NT2/D1 (cell line): ENCODE results near the gene SLC5A10.

Experiments
- DNase-seq: peaks from one replicate; pipeline ENCODE4 v3.0.0-alpha.2; 2011; ENCODE audit warnings: low read depth, low spot score
- H3K27me3 ChIP-seq: 2 replicates; pipeline ENCODE4 v1.6.0; 2011; ENCODE audit warnings: mild to moderate bottlenecking; ENCODE audit not compliant: insufficient read length, insufficient read depth
- H3K36me3 ChIP-seq: 2 replicates; pipeline ENCODE4 v1.6.1; 2011; ENCODE audit warnings: mild to moderate bottlenecking, low read length, mixed read lengths; ENCODE audit not compliant: insufficient read depth, insufficient read length
- H3K4me1 ChIP-seq: 2 replicates; pipeline ENCODE4 v1.5.1; 2011; ENCODE audit not compliant: insufficient read depth, insufficient read length
- H3K4me3 ChIP-seq: 2 replicates; pipeline ENCODE4 v1.5.1; 2011; ENCODE audit warnings: low read depth; ENCODE audit not compliant: insufficient read length
- H3K9ac ChIP-seq: 2 replicates; pipeline ENCODE4 v1.6.0; 2011; ENCODE audit warnings: low read depth; ENCODE audit not compliant: insufficient read length
- H3K9me3 ChIP-seq: 2 replicates; pipeline ENCODE4 v1.5.1; 2011; ENCODE audit warnings: mild to moderate bottlenecking, low read length; ENCODE audit not compliant: insufficient read depth
- SUZ12 ChIP-seq: IDR thresholded peaks from 2 replicates; pipeline ENCODE4 v1.6.1; 2011; ENCODE audit not compliant: insufficient read length, insufficient read depth; ENCODE audit errors: extremely low read depth
- YY1 ChIP-seq: IDR thresholded peaks from 2 replicates; pipeline ENCODE4 v1.6.1; 2011; ENCODE audit not compliant: insufficient read length, insufficient read depth
- ZNF274 ChIP-seq: IDR thresholded peaks from 2 replicates; pipeline ENCODE4 v1.6.1; 2011; ENCODE audit warnings: mild to moderate bottlenecking, low read depth, low read length

The SLC5A10 gene

DNA sequence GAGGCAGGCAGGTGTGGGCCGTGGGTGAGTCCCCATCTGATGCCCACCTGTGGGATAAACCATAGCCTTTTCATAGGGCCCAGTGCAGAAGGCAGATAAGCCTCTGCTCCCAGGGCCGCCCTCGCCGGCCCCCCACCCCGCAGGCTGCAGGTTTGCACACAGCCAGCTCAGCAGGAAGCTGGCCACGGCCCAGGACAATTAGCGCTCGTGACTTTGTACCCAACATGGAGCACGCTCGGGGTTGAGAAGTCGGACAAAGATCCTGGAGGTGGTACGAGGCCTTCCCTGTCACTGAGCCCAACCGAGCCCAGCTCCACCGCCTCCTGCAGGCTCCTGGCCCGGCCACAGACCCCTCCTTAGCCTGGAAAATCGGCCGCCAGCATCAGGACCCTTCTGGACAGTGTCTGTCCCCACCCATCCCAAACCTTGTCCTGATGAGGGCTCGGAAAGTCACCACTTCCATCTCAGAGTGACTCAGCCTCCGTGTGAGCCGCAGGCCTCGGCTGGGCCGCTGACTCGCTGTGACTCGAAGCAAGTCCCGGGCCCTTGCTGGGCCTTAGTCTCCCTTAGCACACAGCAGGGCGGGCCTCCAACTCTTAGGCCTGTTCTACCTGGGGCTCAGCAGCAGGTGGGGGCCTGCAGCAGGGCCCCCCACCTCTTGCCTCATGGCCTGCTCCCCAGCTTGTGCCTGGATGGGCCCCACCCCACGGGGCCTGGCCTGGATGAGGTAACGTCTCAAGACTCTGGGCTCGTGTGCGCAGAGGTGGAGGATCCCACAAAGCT lies 29.9 kb downstream of the SLC5A10 start:
- peak overlapping the region; percentile 12 for H3K9ac ChIP-seq
- H3K4me1 ChIP-seq, result peaks cover 21% of the 10 kb centered on the region
- no peaks in the 10 kb centered on the region for H3K27me3 ChIP-seq
- no peaks in the 10 kb centered on the region for H3K9me3 ChIP-seq
- DNase-seq, result no peak
- H3K4me3 ChIP-seq, result no peak overlapping the region
- TF ChIP-seq SUZ12, result no peak
- TF ChIP-seq ZNF274, result no peak
- no peak for TF ChIP-seq YY1
- H3K36me3 ChIP-seq, result peaks cover 67% of the 10 kb centered on the region

DNA sequence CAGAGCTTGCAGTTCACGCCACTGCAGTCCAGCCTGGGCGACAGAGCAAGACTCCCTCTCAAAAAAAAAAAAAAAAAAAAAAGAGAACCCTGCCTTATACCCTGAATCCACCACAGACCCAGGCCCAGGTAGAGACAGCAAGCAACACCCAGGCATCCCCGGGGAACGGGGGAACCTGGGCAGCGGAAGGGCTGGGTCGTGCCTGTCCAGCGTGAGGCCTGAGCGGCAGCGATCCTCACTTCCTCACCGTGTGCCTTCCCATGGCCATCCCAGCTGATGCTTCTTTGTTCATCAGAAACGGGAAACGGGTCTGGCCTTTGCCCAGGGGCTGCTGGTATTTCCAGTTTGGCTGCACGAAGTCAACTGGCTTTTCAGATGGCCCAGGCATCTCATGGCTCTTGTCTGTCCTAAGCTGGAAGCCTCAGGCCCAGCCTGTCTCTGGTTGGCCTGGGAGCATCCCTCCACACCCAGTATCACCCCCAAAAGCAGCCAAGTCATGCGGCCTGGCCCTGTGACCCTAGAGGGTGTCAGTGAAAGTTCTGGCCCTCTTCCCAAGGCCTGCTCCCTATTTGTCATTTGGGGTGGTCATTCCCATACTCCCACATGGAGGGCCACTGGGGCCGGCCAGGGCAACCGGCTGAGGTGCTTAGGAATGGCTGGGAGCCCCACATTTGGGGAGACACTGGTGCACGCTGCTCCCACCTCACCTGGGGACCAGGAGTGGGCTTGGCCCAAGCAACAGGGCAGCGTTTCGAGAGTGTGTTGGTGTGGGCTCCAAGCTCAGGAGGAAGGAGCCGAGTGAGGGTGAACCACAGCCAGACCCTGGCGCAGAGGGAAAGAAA lies 32.5 kb downstream of the SLC5A10 start:
- H3K9ac ChIP-seq, result peak overlapping the region; percentile 10
- peaks cover 63% of the 10 kb centered on the region for H3K36me3 ChIP-seq
- H3K27me3 ChIP-seq, result no peaks in the 10 kb centered on the region
- TF ChIP-seq ZNF274, result no peak
- no peak for TF ChIP-seq SUZ12
- no peak for TF ChIP-seq YY1
- peaks cover 21% of the 10 kb centered on the region for H3K4me1 ChIP-seq
- no peak for DNase-seq
- H3K9me3 ChIP-seq, result no peaks in the 10 kb centered on the region
- no peak overlapping the region for H3K4me3 ChIP-seq

DNA sequence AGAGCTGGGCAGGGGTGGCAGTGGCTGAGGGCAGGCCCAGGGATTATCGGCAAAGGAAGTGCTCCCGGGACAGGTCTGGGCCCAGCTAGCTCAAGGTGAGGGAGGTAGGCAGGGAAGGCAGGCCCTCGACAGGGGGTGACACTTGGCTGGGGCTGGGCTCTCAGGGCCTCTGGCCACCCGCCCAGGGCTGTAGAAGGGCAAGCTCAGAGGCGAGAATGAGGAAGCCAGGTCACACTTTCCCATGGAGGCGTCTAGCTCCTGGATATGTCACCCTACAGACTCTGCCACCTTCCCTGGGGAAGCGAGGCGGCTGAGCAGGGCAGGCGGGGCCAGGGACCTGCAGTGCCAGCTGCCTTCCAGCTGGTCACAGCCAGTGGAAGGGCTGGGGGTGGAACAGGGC lies 33.5 kb downstream of the SLC5A10 start:
- Histone ChIP-seq H3K4me1 (peaks cover 18% of the 10 kb centered on the region), H3K36me3 (peaks cover 60% of the 10 kb centered on the region), H3K9me3 (no peaks in the 10 kb centered on the region), H3K4me3 (no peak overlapping the region), H3K27me3 (no peaks in the 10 kb centered on the region), H3K9ac (no peak overlapping the region)
- DNase-seq, result no peak
- TF ChIP-seq ZNF274, result no peak
- TF ChIP-seq YY1, result no peak
- no peak for TF ChIP-seq SUZ12

DNA sequence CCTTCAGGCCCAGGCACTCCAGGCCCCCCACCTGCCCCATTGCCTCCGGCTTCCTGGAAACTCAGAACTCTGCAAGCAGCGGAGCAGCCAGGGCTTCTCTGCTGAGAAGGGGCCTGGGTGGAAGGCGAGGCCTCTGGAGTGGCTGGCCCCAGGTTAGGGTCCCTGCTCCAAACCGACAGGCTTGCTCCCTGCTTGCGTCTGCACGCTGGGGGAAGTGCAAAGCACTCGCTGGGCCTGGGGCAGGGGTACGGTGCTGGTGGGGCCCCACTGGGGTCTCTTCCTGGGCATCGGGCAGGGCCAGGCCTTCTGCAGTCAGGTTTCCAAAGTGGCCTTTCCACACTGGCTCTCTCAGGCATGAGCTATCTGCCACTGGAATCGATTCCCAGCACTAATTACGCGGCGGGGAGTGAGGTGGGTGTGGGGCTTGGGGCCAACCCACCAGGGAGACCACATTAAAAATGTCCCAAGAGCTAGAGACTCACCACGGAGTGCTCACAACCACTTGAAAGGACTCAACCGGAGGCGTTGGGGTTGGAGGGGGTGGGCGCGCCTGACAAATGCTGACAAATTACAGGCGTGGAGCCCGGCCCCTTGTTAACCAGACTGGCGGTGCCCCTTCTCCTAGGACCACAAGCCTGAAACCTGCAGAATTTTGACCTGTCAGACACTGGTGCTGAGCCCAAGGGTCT lies 34.7 kb downstream of the SLC5A10 start:
- Histone ChIP-seq H3K36me3 (peaks cover 69% of the 10 kb centered on the region), H3K4me3 (no peak overlapping the region), H3K4me1 (peaks cover 12% of the 10 kb centered on the region), H3K9me3 (no peaks in the 10 kb centered on the region), H3K27me3 (no peaks in the 10 kb centered on the region), H3K9ac (no peak overlapping the region)
- DNase-seq, result no peak
- TF ChIP-seq ZNF274 (no peak), YY1 (no peak), SUZ12 (no peak)

DNA sequence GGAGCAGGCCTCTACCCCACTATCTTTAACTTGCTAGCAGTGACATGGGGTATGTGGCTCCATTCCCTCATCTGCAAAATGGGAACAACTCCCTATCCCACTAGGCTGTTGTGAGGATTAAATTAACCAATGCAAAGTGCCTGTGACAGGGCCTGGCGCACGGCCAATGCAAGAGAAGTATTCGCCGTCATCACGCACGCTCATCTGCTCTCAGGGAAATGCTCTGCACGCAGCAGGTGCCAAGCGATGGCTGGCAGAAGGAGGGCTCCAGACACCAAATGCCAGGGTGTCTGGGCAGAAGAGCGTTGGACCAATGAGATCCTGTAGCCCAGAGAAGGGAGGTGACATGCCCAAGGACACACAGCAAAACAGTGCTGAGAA lies 35.3 kb downstream of the SLC5A10 start:
- peaks cover 72% of the 10 kb centered on the region for H3K36me3 ChIP-seq
- TF ChIP-seq SUZ12 (no peak), ZNF274 (no peak), YY1 (no peak)
- DNase-seq, result no peak

DNA sequence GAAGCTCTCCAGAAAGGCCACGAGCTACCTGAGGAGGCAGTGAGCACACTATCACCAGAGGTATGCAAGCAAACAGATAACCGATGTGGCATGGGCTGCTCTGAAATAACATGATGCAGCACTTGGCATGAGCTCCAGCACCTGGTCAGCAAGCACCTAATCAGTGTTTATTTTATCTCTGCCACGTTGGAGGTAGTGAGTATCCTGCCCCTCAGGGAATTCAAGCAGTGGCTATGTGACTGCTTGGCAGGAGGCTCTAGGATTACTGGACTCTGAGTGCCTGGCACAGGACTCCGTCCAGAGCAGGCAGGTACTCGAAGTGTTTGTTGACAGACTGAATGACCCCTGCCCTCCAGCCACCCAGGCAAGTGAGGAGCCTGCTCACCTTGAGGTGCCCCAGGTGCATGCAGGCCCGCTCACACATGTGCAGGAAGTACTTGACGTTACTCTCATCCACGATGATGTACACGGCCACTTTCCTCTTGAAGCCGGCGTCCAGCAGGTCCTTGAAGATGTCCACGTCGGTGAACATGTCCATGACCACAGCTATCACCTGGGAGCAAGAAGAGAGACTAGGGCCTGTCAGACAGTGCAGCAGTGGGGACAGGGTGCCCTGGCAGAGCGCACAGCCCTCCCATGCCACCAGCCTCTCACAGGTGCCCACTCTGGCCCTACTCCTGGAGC lies 36.0 kb downstream of the SLC5A10 start:
- H3K27me3 ChIP-seq, result no peaks in the 10 kb centered on the region
- H3K9ac ChIP-seq, result no peak overlapping the region
- H3K9me3 ChIP-seq, result no peaks in the 10 kb centered on the region
- H3K36me3 ChIP-seq, result peaks cover 72% of the 10 kb centered on the region
- no peak for TF ChIP-seq YY1
- TF ChIP-seq SUZ12, result no peak
- TF ChIP-seq ZNF274, result no peak
- DNase-seq, result no peak
- peaks cover 4% of the 10 kb centered on the region for H3K4me1 ChIP-seq
- H3K4me3 ChIP-seq, result no peak overlapping the region

More for the DNA sequence above, 35.3 kb downstream of the SLC5A10 start:
- H3K4me1 ChIP-seq, result peaks cover 9% of the 10 kb centered on the region
- no peak overlapping the region for H3K4me3 ChIP-seq
- no peaks in the 10 kb centered on the region for H3K27me3 ChIP-seq
- no peak overlapping the region for H3K9ac ChIP-seq
- no peaks in the 10 kb centered on the region for H3K9me3 ChIP-seq
